Measurements from ENCODE around the gene GASK1A. TPM values are rescaled to one million over a fixed set of nuclear protein-coding genes. Genes with fewer than 3 reads are reported as not detected.

Gene GASK1A
- total and polyA plus RNA-seq, 2 donors: 1.0 to 1.5 TPM

DNA sequence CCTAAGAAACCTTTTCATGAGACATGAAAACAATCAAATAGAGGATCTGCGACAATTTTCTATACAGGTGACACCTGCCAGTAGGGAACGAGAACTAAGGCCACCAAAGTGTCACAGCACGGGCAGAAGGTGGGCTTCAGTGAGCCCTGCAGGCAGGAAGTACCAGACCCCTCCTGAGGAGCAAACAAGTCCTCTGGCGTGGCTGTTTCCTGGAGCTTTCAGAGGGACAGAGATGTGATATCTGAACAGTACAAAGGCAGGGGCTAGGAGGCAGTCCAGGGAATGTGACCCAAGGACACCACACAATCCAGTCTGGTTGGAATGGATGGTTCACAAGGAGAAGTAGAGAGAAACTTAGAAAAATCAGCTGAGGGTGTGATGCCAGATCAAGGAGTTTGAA lies 110.0 kb downstream of the GASK1A start:
- WGBS: 97% methylated on average over 4 of the region's 4 CpGs
- Histone ChIP-seq H3K4me1 (ENCODE audit: control insufficient read depth in 2 of 2, insufficient read depth in 2 of 2, low read length in 2 of 2) (no peaks in the 10 kb centered on the region), H3K27ac (ENCODE audit: low read depth in 1 of 2, low read length in 1 of 2) (no peak overlapping the region), H3K4me3 (ENCODE audit: low read length in 2 of 2) (no peak overlapping the region), H3K36me3 (ENCODE audit: control insufficient read depth in 2 of 2, insufficient read depth in 2 of 2, low read length in 1 of 2) (no peaks in the 10 kb centered on the region), H3K27me3 (ENCODE audit: control insufficient read depth in 2 of 2, insufficient read depth in 1 of 2, low read length in 1 of 2) (no peaks in the 10 kb centered on the region), H3K9me3 (ENCODE audit: control insufficient read depth in 2 of 2, insufficient read depth in 1 of 2, low read length in 1 of 2) (no peaks in the 10 kb centered on the region)
- DNase-seq (ENCODE audit: low read depth in 6 of 9, low spot score in 9 of 9): no peak

- WGBS: 94% methylated on average over 3 of the region's 3 CpGs
- H3K27me3 ChIP-seq (ENCODE audit: control insufficient read depth in 2 of 2, insufficient read depth in 1 of 2, low read length in 1 of 2): no peaks in the 10 kb centered on the region
- no peaks in the 10 kb centered on the region for H3K9me3 ChIP-seq (ENCODE audit: control insufficient read depth in 2 of 2, insufficient read depth in 1 of 2, low read length in 1 of 2)
- DNase-seq (ENCODE audit: low read depth in 6 of 9, low spot score in 9 of 9): no peak
- no peaks in the 10 kb centered on the region for H3K4me1 ChIP-seq (ENCODE audit: control insufficient read depth in 2 of 2, insufficient read depth in 2 of 2, low read length in 2 of 2)
- H3K4me3 ChIP-seq (ENCODE audit: low read length in 2 of 2): no peak overlapping the region
- H3K27ac ChIP-seq (ENCODE audit: low read depth in 1 of 2, low read length in 1 of 2): no peak overlapping the region
- no peaks in the 10 kb centered on the region for H3K36me3 ChIP-seq (ENCODE audit: control insufficient read depth in 2 of 2, insufficient read depth in 2 of 2, low read length in 1 of 2)
These were observed 111.1 kb downstream of the GASK1A start for GRCh38 chr3:43090238-43090637.

DNA sequence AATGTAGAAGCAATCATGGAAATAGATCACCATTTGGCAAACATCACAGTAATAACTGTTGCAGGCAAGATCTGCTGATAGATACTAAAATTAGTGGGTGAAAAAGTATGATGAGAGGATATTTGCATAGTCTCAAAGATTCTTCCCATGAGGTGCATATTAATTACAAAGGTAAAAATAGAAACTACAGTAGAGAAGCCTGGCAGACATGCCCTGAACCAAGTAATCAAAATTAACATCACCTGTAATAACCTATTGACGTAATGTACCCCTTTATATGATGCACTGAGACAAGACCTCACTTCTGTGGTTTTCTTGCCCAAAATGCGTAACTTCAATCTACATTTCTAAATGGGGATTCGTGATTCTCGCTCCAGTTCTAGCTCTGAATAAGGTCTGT lies 112.4 kb downstream of the GASK1A start:
- Histone ChIP-seq H3K9me3 (ENCODE audit: control insufficient read depth in 2 of 2, insufficient read depth in 1 of 2, low read length in 1 of 2) (no peaks in the 10 kb centered on the region), H3K4me3 (ENCODE audit: low read length in 2 of 2) (no peak overlapping the region), H3K4me1 (ENCODE audit: control insufficient read depth in 2 of 2, insufficient read depth in 2 of 2, low read length in 2 of 2) (no peaks in the 10 kb centered on the region), H3K36me3 (ENCODE audit: control insufficient read depth in 2 of 2, insufficient read depth in 2 of 2, low read length in 1 of 2) (no peaks in the 10 kb centered on the region), H3K27ac (ENCODE audit: low read depth in 1 of 2, low read length in 1 of 2) (no peak overlapping the region), H3K27me3 (ENCODE audit: control insufficient read depth in 2 of 2, insufficient read depth in 1 of 2, low read length in 1 of 2) (no peaks in the 10 kb centered on the region)
- no peak for DNase-seq (ENCODE audit: low read depth in 6 of 9, low spot score in 9 of 9)
- 99% methylated on average over 4 of the region's 4 CpGs for WGBS

- H3K27me3 ChIP-seq (ENCODE audit: control insufficient read depth in 2 of 2, insufficient read depth in 1 of 2, low read length in 1 of 2): no peaks in the 10 kb centered on the region
- no peaks in the 10 kb centered on the region for H3K9me3 ChIP-seq (ENCODE audit: control insufficient read depth in 2 of 2, insufficient read depth in 1 of 2, low read length in 1 of 2)
- H3K36me3 ChIP-seq (ENCODE audit: control insufficient read depth in 2 of 2, insufficient read depth in 2 of 2, low read length in 1 of 2): no peaks in the 10 kb centered on the region
- DNase-seq (ENCODE audit: low read depth in 6 of 9, low spot score in 9 of 9): no peak
- WGBS: 97% methylated on average over 1 of the region's 1 CpG
- H3K4me1 ChIP-seq (ENCODE audit: control insufficient read depth in 2 of 2, insufficient read depth in 2 of 2, low read length in 2 of 2): no peaks in the 10 kb centered on the region
- H3K4me3 ChIP-seq (ENCODE audit: low read length in 2 of 2): no peak overlapping the region
- no peak overlapping the region for H3K27ac ChIP-seq (ENCODE audit: low read depth in 1 of 2, low read length in 1 of 2)
These were observed 113.9 kb downstream of the GASK1A start for GRCh38 chr3:43093006-43093405.

- no peak for DNase-seq (ENCODE audit: low read depth in 6 of 9, low spot score in 9 of 9)
- Histone ChIP-seq H3K9me3 (ENCODE audit: control insufficient read depth in 2 of 2, insufficient read depth in 1 of 2, low read length in 1 of 2) (no peaks in the 10 kb centered on the region), H3K27me3 (ENCODE audit: control insufficient read depth in 2 of 2, insufficient read depth in 1 of 2, low read length in 1 of 2) (no peaks in the 10 kb centered on the region), H3K36me3 (ENCODE audit: control insufficient read depth in 2 of 2, insufficient read depth in 2 of 2, low read length in 1 of 2) (no peaks in the 10 kb centered on the region), H3K27ac (ENCODE audit: low read depth in 1 of 2, low read length in 1 of 2) (no peak overlapping the region), H3K4me3 (ENCODE audit: low read length in 2 of 2) (no peak overlapping the region), H3K4me1 (ENCODE audit: control insufficient read depth in 2 of 2, insufficient read depth in 2 of 2, low read length in 2 of 2) (no peaks in the 10 kb centered on the region)
- 94% methylated on average over 2 of the region's 2 CpGs for WGBS
These were observed 114.9 kb downstream of the GASK1A start for GRCh38 chr3:43093974-43094373.

DNA sequence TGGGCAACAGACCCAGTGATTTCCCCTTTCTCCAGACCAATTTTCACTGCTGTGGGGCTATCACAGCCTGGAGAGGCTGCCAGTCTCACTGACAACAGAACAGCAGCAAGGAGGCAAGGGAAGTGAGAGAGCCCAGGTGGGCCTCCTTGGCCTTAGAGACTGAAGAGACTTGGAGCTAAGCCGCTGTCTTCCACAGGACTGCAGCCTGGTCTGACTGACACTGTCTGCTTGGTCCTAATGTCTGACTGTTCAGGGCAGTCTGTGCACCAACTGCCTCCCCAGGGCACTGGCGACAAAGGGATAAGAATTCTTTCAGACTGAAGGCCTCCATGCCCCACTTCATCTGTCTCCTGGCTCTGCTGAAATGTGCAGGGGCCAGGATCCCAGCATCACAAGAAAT lies 115.3 kb downstream of the GASK1A start:
- Histone ChIP-seq H3K27ac (ENCODE audit: low read depth in 1 of 2, low read length in 1 of 2) (no peak overlapping the region), H3K4me3 (ENCODE audit: low read length in 2 of 2) (no peak overlapping the region), H3K36me3 (ENCODE audit: control insufficient read depth in 2 of 2, insufficient read depth in 2 of 2, low read length in 1 of 2) (no peaks in the 10 kb centered on the region), H3K4me1 (ENCODE audit: control insufficient read depth in 2 of 2, insufficient read depth in 2 of 2, low read length in 2 of 2) (no peaks in the 10 kb centered on the region), H3K9me3 (ENCODE audit: control insufficient read depth in 2 of 2, insufficient read depth in 1 of 2, low read length in 1 of 2) (no peaks in the 10 kb centered on the region), H3K27me3 (ENCODE audit: control insufficient read depth in 2 of 2, insufficient read depth in 1 of 2, low read length in 1 of 2) (no peaks in the 10 kb centered on the region)
- 95% methylated on average over 2 of the region's 2 CpGs for WGBS
- DNase-seq (ENCODE audit: low read depth in 6 of 9, low spot score in 9 of 9): no peak

GRCh38 chr3:43094851-43095250 lies 115.7 kb downstream of the GASK1A start:
- no peak overlapping the region for H3K27ac ChIP-seq (ENCODE audit: low read depth in 1 of 2, low read length in 1 of 2)
- H3K4me3 ChIP-seq (ENCODE audit: low read length in 2 of 2): no peak overlapping the region
- no peaks in the 10 kb centered on the region for H3K4me1 ChIP-seq (ENCODE audit: control insufficient read depth in 2 of 2, insufficient read depth in 2 of 2, low read length in 2 of 2)
- H3K36me3 ChIP-seq (ENCODE audit: control insufficient read depth in 2 of 2, insufficient read depth in 2 of 2, low read length in 1 of 2): no peaks in the 10 kb centered on the region
- no peaks in the 10 kb centered on the region for H3K9me3 ChIP-seq (ENCODE audit: control insufficient read depth in 2 of 2, insufficient read depth in 1 of 2, low read length in 1 of 2)
- WGBS: 98% methylated on average over 4 of the region's 4 CpGs
- no peaks in the 10 kb centered on the region for H3K27me3 ChIP-seq (ENCODE audit: control insufficient read depth in 2 of 2, insufficient read depth in 1 of 2, low read length in 1 of 2)
- DNase-seq (ENCODE audit: low read depth in 6 of 9, low spot score in 9 of 9): no peak

- H3K4me3 ChIP-seq (ENCODE audit: low read length in 2 of 2): no peak overlapping the region
- no peak overlapping the region for H3K27ac ChIP-seq (ENCODE audit: low read depth in 1 of 2, low read length in 1 of 2)
- no peak for DNase-seq (ENCODE audit: low read depth in 6 of 9, low spot score in 9 of 9)
- H3K9me3 ChIP-seq (ENCODE audit: control insufficient read depth in 2 of 2, insufficient read depth in 1 of 2, low read length in 1 of 2): no peaks in the 10 kb centered on the region
- H3K4me1 ChIP-seq (ENCODE audit: control insufficient read depth in 2 of 2, insufficient read depth in 2 of 2, low read length in 2 of 2): no peaks in the 10 kb centered on the region
- H3K36me3 ChIP-seq (ENCODE audit: control insufficient read depth in 2 of 2, insufficient read depth in 2 of 2, low read length in 1 of 2): no peaks in the 10 kb centered on the region
- WGBS: 98% methylated on average over 5 of the region's 5 CpGs
- H3K27me3 ChIP-seq (ENCODE audit: control insufficient read depth in 2 of 2, insufficient read depth in 1 of 2, low read length in 1 of 2): no peaks in the 10 kb centered on the region
These were observed 116.3 kb downstream of the GASK1A start for GRCh38 chr3:43095370-43095769.

- no peaks in the 10 kb centered on the region for H3K4me1 ChIP-seq (ENCODE audit: control insufficient read depth in 2 of 2, insufficient read depth in 2 of 2, low read length in 2 of 2)
- no peak overlapping the region for H3K27ac ChIP-seq (ENCODE audit: low read depth in 1 of 2, low read length in 1 of 2)
- H3K27me3 ChIP-seq (ENCODE audit: control insufficient read depth in 2 of 2, insufficient read depth in 1 of 2, low read length in 1 of 2): no peaks in the 10 kb centered on the region
- 95% methylated on average over 3 of the region's 3 CpGs for WGBS
- H3K9me3 ChIP-seq (ENCODE audit: control insufficient read depth in 2 of 2, insufficient read depth in 1 of 2, low read length in 1 of 2): peaks cover 0 to under 1% of the 10 kb centered on the region in 2 donors
- DNase-seq (ENCODE audit: low read depth in 6 of 9, low spot score in 9 of 9): no peak
- no peaks in the 10 kb centered on the region for H3K36me3 ChIP-seq (ENCODE audit: control insufficient read depth in 2 of 2, insufficient read depth in 2 of 2, low read length in 1 of 2)
- no peak overlapping the region for H3K4me3 ChIP-seq (ENCODE audit: low read length in 2 of 2)
These were observed 117.7 kb downstream of the GASK1A start for GRCh38 chr3:43096761-43097160.
